MM.1S (cell line): ENCODE measurements around the gene MTHFD1L.

Experiments used
- DNase-seq: peaks from one replicate; pipeline ENCODE4 v3.0.0-alpha.2; 2015
- H2AFZ ChIP-seq: fragments of 300-600 bp; sonication (generic); 2 replicates; pipeline ENCODE4 v1.6.0; 2016; ENCODE audit warnings: antibody characterized with exemption, low read length
- H3F3A ChIP-seq: fragments of 300-600 bp; sonication (generic); 2 replicates; pipeline ENCODE4 v1.6.1; 2016; ENCODE audit warnings: mild to moderate bottlenecking, antibody characterized with exemption, low read length, moderate library complexity, mixed read lengths; ENCODE audit not compliant: insufficient read depth
- H3K27ac ChIP-seq: fragments of 300-600 bp; sonication (generic); 2 replicates; pipeline ENCODE4 v1.5.1; 2016; ENCODE audit warnings: mild to moderate bottlenecking, low read length
- H3K27me3 ChIP-seq: fragments of 300-600 bp; sonication (generic); replicated peaks from 2 replicates; pipeline ENCODE4 v1.6.0; 2016; ENCODE audit warnings: low read length; ENCODE audit not compliant: insufficient read depth
- H3K36me3 ChIP-seq: fragments of 300-600 bp; sonication (generic); replicated peaks from 2 replicates; pipeline ENCODE4 v1.6.1; 2016; ENCODE audit warnings: mild to moderate bottlenecking, low read length, mixed read lengths; ENCODE audit not compliant: insufficient read depth
- H3K4me1 ChIP-seq: fragments of 300-600 bp; sonication (generic); 2 replicates; pipeline ENCODE4 v1.6.1; 2016; ENCODE audit warnings: low read length, mixed read lengths
- H3K4me2 ChIP-seq: fragments of 300-600 bp; sonication (generic); 2 replicates; pipeline ENCODE4 v1.6.0; 2016; ENCODE audit warnings: low read depth, low read length
- H3K4me3 ChIP-seq: fragments of 300-600 bp; sonication (generic); 2 replicates; pipeline ENCODE4 v1.5.1; 2016; ENCODE audit warnings: low read length, mixed read lengths
- H3K79me2 ChIP-seq: fragments of 300-600 bp; sonication (generic); 2 replicates; pipeline ENCODE4 v1.6.1; 2016; ENCODE audit warnings: mixed run types, low read length, mixed read lengths
- H3K9ac ChIP-seq: fragments of 300-600 bp; sonication (generic); 2 replicates; pipeline ENCODE4 v1.6.1; 2016; ENCODE audit warnings: low read length, mixed read lengths
- H3K9me2 ChIP-seq: fragments of 300-600 bp; sonication (generic); replicated peaks from 2 replicates; pipeline ENCODE4 v1.6.1; 2016; ENCODE audit warnings: mild to moderate bottlenecking, low read length, mixed read lengths; ENCODE audit not compliant: insufficient read depth
- H3K9me3 ChIP-seq: fragments of 300-600 bp; sonication (generic); replicated peaks from 2 replicates; pipeline ENCODE4 v1.6.1; 2016; ENCODE audit warnings: mild to moderate bottlenecking, low read length, mixed read lengths; ENCODE audit not compliant: insufficient read depth
- H4K20me1 ChIP-seq: fragments of 300-600 bp; sonication (generic); 2 replicates; pipeline ENCODE4 v1.6.1; 2016; ENCODE audit warnings: mild to moderate bottlenecking, low read length, moderate library complexity, mixed read lengths; ENCODE audit not compliant: insufficient read depth
- CTCF ChIP-seq: fragments of 300-600 bp; sonication (generic); IDR thresholded peaks from 2 replicates; pipeline ENCODE4 v1.5.1; 2016; ENCODE audit warnings: antibody characterized with exemption, low read length, mixed read lengths
- EZH2 ChIP-seq: fragments of 300-600 bp; sonication (generic); optimal IDR thresholded peaks from 2 replicates; pipeline ENCODE3; 2017; ENCODE audit warnings: low read depth, mild to moderate bottlenecking, antibody characterized with exemption, low read length, mixed read lengths
- EZH2phosphoT487 ChIP-seq: fragments of 300-600 bp; sonication (generic); IDR thresholded peaks from 2 replicates; pipeline ENCODE4 v1.6.1; 2018; ENCODE audit warnings: antibody characterized with exemption, low read length

Gene MTHFD1L

GRCh38 chr6:151021896-151022295, 156.4 kb downstream of the MTHFD1L start:
- Histone ChIP-seq H3K4me1 (no peaks in the 10 kb centered on the region), H3K9me3 (no peaks in the 10 kb centered on the region), H2AFZ (no peak overlapping the region), H3K79me2 (no peaks in the 10 kb centered on the region), H3K27me3 (no peaks in the 10 kb centered on the region), H3K4me2 (no peak overlapping the region), H3K27ac (no peak overlapping the region), H3K36me3 (no peaks in the 10 kb centered on the region), H3K9me2 (no peaks in the 10 kb centered on the region), H4K20me1 (no peaks in the 10 kb centered on the region), H3K9ac (no peak overlapping the region), H3F3A (no peaks in the 10 kb centered on the region), H3K4me3 (no peak overlapping the region)
- TF ChIP-seq CTCF (no peak), EZH2phosphoT487 (no peak), EZH2 (no peak)
- DNase-seq, result no peak

GRCh38 chr6:151022492-151022891, 157.0 kb downstream of the MTHFD1L start:
- H3K36me3 ChIP-seq, result no peaks in the 10 kb centered on the region
- H2AFZ ChIP-seq, result no peak overlapping the region
- no peaks in the 10 kb centered on the region for H3K79me2 ChIP-seq
- H3K9me2 ChIP-seq, result no peaks in the 10 kb centered on the region
- H3K9me3 ChIP-seq, result no peaks in the 10 kb centered on the region
- H4K20me1 ChIP-seq, result no peaks in the 10 kb centered on the region
- no peaks in the 10 kb centered on the region for H3K4me1 ChIP-seq
- H3K27ac ChIP-seq, result no peak overlapping the region
- DNase-seq, result no peak
- no peak overlapping the region for H3K4me3 ChIP-seq
- no peak overlapping the region for H3K9ac ChIP-seq
- TF ChIP-seq EZH2phosphoT487 (no peak), EZH2 (no peak), CTCF (no peak)
- no peak overlapping the region for H3K4me2 ChIP-seq
- H3F3A ChIP-seq, result no peaks in the 10 kb centered on the region
- no peaks in the 10 kb centered on the region for H3K27me3 ChIP-seq

GRCh38 chr6:151023342-151023741, 157.8 kb downstream of the MTHFD1L start:
- no peaks in the 10 kb centered on the region for H4K20me1 ChIP-seq
- H3K4me3 ChIP-seq, result no peak overlapping the region
- H3K4me1 ChIP-seq, result no peaks in the 10 kb centered on the region
- H3K27ac ChIP-seq, result no peak overlapping the region
- no peak overlapping the region for H3K4me2 ChIP-seq
- TF ChIP-seq EZH2phosphoT487, result no peak
- no peak for TF ChIP-seq CTCF
- no peak for TF ChIP-seq EZH2
- no peaks in the 10 kb centered on the region for H3K27me3 ChIP-seq
- no peak for DNase-seq
- H3K9me2 ChIP-seq, result no peaks in the 10 kb centered on the region
- no peak overlapping the region for H3K9ac ChIP-seq
- no peak overlapping the region for H2AFZ ChIP-seq
- no peaks in the 10 kb centered on the region for H3K36me3 ChIP-seq
- H3F3A ChIP-seq, result no peaks in the 10 kb centered on the region
- no peaks in the 10 kb centered on the region for H3K79me2 ChIP-seq
- no peaks in the 10 kb centered on the region for H3K9me3 ChIP-seq
